Small intestine (tissue), 7 donors: ENCODE measurements around the gene NFXL1. TPM values are rescaled to one million over a fixed set of nuclear protein-coding genes. Genes with fewer than 3 reads are reported as not detected.

Experiments
- DNase-seq, 2 donors: peaks; one replicate each; pipeline versions ENCODE4 v3.0.0 to v3.0.0-alpha.2; 2013
- FAIRE-seq: peaks from 2 replicates; lab custom pipeline; 2012; peaks lifted over from hg19 to GRCh38; lab: Jason Lieb, UNC
- H3K27ac ChIP-seq, 3 donors: one replicate each; pipeline ENCODE4 v1.5.1; 2013; ENCODE audit warnings: low read length in 2 of 3, mild to moderate bottlenecking in 2 of 3, control low read depth in 1 of 3, inconsistent platforms in 1 of 3, low read depth in 1 of 3, moderate library complexity in 1 of 3
- H3K27me3 ChIP-seq, 3 donors: one replicate each; pipeline ENCODE4 v1.6.1; 2013; ENCODE audit warnings: low read length in 3 of 3, inconsistent platforms in 1 of 3; ENCODE audit not compliant: control insufficient read depth in 3 of 3, insufficient read depth in 3 of 3
- H3K36me3 ChIP-seq, 3 donors: one replicate each; pipeline ENCODE4 v1.6.1; 2013; ENCODE audit warnings: low read length in 3 of 3, inconsistent platforms in 1 of 3, low read depth in 1 of 3, mild to moderate bottlenecking in 1 of 3, moderate library complexity in 1 of 3; ENCODE audit not compliant: control insufficient read depth in 3 of 3, insufficient read depth in 2 of 3
- H3K4me1 ChIP-seq, 3 donors: one replicate each; pipeline ENCODE4 v1.6.1; 2013; ENCODE audit warnings: low read length in 2 of 3, inconsistent platforms in 1 of 3, low read depth in 1 of 3, mild to moderate bottlenecking in 1 of 3, moderate library complexity in 1 of 3; ENCODE audit not compliant: control insufficient read depth in 3 of 3, insufficient read depth in 2 of 3
- H3K4me3 ChIP-seq, 3 donors: one replicate each; pipeline ENCODE4 v1.5.1; 2013; ENCODE audit warnings: low read length in 3 of 3, control low read depth in 1 of 3, inconsistent platforms in 1 of 3, low read depth in 1 of 3, mild to moderate bottlenecking in 1 of 3, moderate library complexity in 1 of 3
- H3K9me3 ChIP-seq, 2 donors: one replicate each; pipeline ENCODE4 v1.6.1; 2013; ENCODE audit warnings: low read depth in 1 of 2, low read length in 1 of 2; ENCODE audit not compliant: control insufficient read depth in 2 of 2, insufficient read depth in 1 of 2
- WGBS, 3 donors: extraction: QIAGEN DNeasy Blood & Tissue Kit; methylation state at CpG; one replicate each; pipeline ENCODE4 v1.1.7; 2013; 5-methylcytosine and 5-hydroxymethylcytosine counted together
- polyA plus RNA-seq, 4 donors: library from polyadenylated mRNA; stranded (reverse) in 3 of 4; unstranded in 1 of 4; fragments of 200-250 nt in 3 of 4; fragments of 120-200 nt in 1 of 4; gene quantifications; one replicate each; pipeline versions ENCODE4 v1.2.1 to v1.2.3, GENCODE V29; 2013
- donor health status: healthy with polysubstance abuse.
- donor health status: control.
- donor health status: control.
- donor health status: Bipolar disorder and iron deficiency.
- donor health status: healthy.

NFXL1 gene
- polyA plus RNA-seq, 4 donors, result 4.6 to 15.1 (median 6.3) TPM

- no peaks in the 10 kb centered on the region for H3K9me3 ChIP-seq
- no peak for FAIRE-seq
- H3K27me3 ChIP-seq, result no peaks in the 10 kb centered on the region
- WGBS, 3 donors, result 97 to 98% (median 98%) methylated on average over 2 of the region's 2 CpGs
- peaks cover 0 to 2% (median 0%) of the 10 kb centered on the region in 3 donors for H3K36me3 ChIP-seq
- H3K4me1 ChIP-seq, result no peaks in the 10 kb centered on the region
- H3K27ac ChIP-seq, result no peak overlapping the region
- DNase-seq, result no peak
- no peak overlapping the region for H3K4me3 ChIP-seq
Measured at GRCh38 chr4:47855350-47855749, 59.0 kb downstream of the NFXL1 start.

GRCh38 chr4:47852136-47852535 lies 62.2 kb downstream of the NFXL1 start:
- no peaks in the 10 kb centered on the region for H3K4me1 ChIP-seq
- no peaks in the 10 kb centered on the region for H3K9me3 ChIP-seq
- WGBS, 3 donors, result 90 to 98% (median 98%) methylated on average over 1 of the region's 1 CpG
- no peak for DNase-seq
- H3K27me3 ChIP-seq, result no peaks in the 10 kb centered on the region
- no peak overlapping the region for H3K27ac ChIP-seq
- no peaks in the 10 kb centered on the region for H3K36me3 ChIP-seq
- no peak for FAIRE-seq
- no peak overlapping the region for H3K4me3 ChIP-seq

- FAIRE-seq (no peak), DNase-seq (no peak)
- H3K9me3 ChIP-seq, result no peaks in the 10 kb centered on the region
- WGBS, 3 donors, result 54 to 69% (median 54%) methylated on average over 1 of the region's 1 CpG
- no peak overlapping the region for H3K27ac ChIP-seq
- H3K36me3 ChIP-seq, result peaks cover 0 to 2% (median 0%) of the 10 kb centered on the region in 3 donors
- no peaks in the 10 kb centered on the region for H3K27me3 ChIP-seq
- no peaks in the 10 kb centered on the region for H3K4me1 ChIP-seq
- no peak overlapping the region for H3K4me3 ChIP-seq
Measured at GRCh38 chr4:47849466-47849865, 64.9 kb downstream of the NFXL1 start.

GRCh38 chr4:47848041-47848440 lies 66.3 kb downstream of the NFXL1 start:
- no peak for DNase-seq
- FAIRE-seq, result no peak
- H3K27me3 ChIP-seq, result no peaks in the 10 kb centered on the region
- WGBS, 3 donors, result 87 to 98% (median 87%) methylated on average over 2 of the region's 2 CpGs
- peaks cover 0 to 2% (median 0%) of the 10 kb centered on the region in 3 donors for H3K36me3 ChIP-seq
- no peaks in the 10 kb centered on the region for H3K9me3 ChIP-seq
- H3K4me3 ChIP-seq, result no peak overlapping the region
- H3K27ac ChIP-seq, result no peak overlapping the region
- H3K4me1 ChIP-seq, result no peaks in the 10 kb centered on the region

- Histone ChIP-seq H3K9me3 (no peaks in the 10 kb centered on the region), H3K27me3 (no peaks in the 10 kb centered on the region), H3K27ac (no peak overlapping the region), H3K4me3 (no peak overlapping the region), H3K36me3 (peaks cover 0 to 2% (median 0%) of the 10 kb centered on the region in 3 donors), H3K4me1 (peaks cover 0 to 4% (median 1%) of the 10 kb centered on the region in 3 donors)
- FAIRE-seq (no peak), DNase-seq (no peak)
Measured at GRCh38 chr4:47842985-47843384, 71.4 kb downstream of the NFXL1 start.

GRCh38 chr4:47840291-47840690 lies 74.1 kb downstream of the NFXL1 start:
- FAIRE-seq (no peak), DNase-seq (no peak)
- Histone ChIP-seq H3K4me1 (peaks cover 0 to 25% (median 8%) of the 10 kb centered on the region in 3 donors), H3K36me3 (peaks cover 0 to 2% (median 0%) of the 10 kb centered on the region in 3 donors), H3K27ac (no peak overlapping the region), H3K9me3 (no peaks in the 10 kb centered on the region), H3K4me3 (no peak overlapping the region), H3K27me3 (peaks cover 0 to 3% (median 0%) of the 10 kb centered on the region in 3 donors)
- WGBS, 3 donors, result 93 to 97% (median 96%) methylated on average over 1 of the region's 1 CpG

GRCh38 chr4:47839259-47839658 lies 75.1 kb downstream of the NFXL1 start:
- no peak overlapping the region for H3K4me3 ChIP-seq
- H3K36me3 ChIP-seq, result no peaks in the 10 kb centered on the region
- H3K27me3 ChIP-seq, result peaks cover 0 to 5% (median 0%) of the 10 kb centered on the region in 3 donors
- FAIRE-seq (no peak), DNase-seq (peak; percentile 11 to 22)
- WGBS, 3 donors, result 65 to 75% (median 73%) methylated on average over 5 of the region's 5 CpGs
- H3K4me1 ChIP-seq, result peaks cover 0 to 25% (median 8%) of the 10 kb centered on the region in 3 donors
- H3K27ac ChIP-seq, result no peak overlapping the region
- H3K9me3 ChIP-seq, result no peaks in the 10 kb centered on the region

GRCh38 chr4:47838445-47838844 lies 75.9 kb downstream of the NFXL1 start:
- Histone ChIP-seq H3K9me3 (no peaks in the 10 kb centered on the region), H3K27ac (no peak overlapping the region), H3K36me3 (no peaks in the 10 kb centered on the region), H3K4me3 (no peak overlapping the region), H3K4me1 (peaks cover 0 to 25% (median 8%) of the 10 kb centered on the region in 3 donors), H3K27me3 (peaks cover 0 to 5% (median 0%) of the 10 kb centered on the region in 3 donors)
- 47 to 73% (median 65%) methylated on average over 4 of the region's 4 CpGs for WGBS, 3 donors
- no peak for DNase-seq
- FAIRE-seq, result no peak

- no peak for DNase-seq
Measured at GRCh38 chr4:47837908-47838294, 76.5 kb downstream of the NFXL1 start, which contains the start of gene CORIN. CORIN (minus strand) TSS chr4:47838067; CDS start chr4:47837949, 118 bp downstream.

More at GRCh38 chr4:47837908-47838294, 76.5 kb downstream of the NFXL1 start, which contains the start of gene CORIN:
- H3K36me3 ChIP-seq, result no peaks in the 10 kb centered on the region
- no peak for FAIRE-seq
- H3K4me3 ChIP-seq, result peak within 1 kb of the TSS in 2 of 3 donors; percentile 51 to 61
- 1 to 8% (median 7%) methylated on average over 16 of the region's 16 CpGs for WGBS, 3 donors
- H3K4me1 ChIP-seq, result peaks cover 0 to 25% (median 8%) of the 10 kb centered on the region in 3 donors
- H3K9me3 ChIP-seq, result peaks cover 0 to under 1% of the 10 kb centered on the region in 2 donors
- peaks cover 0 to 5% (median 0%) of the 10 kb centered on the region in 3 donors for H3K27me3 ChIP-seq
- no peak within 1 kb of the TSS for H3K27ac ChIP-seq
